SK-N-SH treated with all-trans-retinoic acid at 6 μM for 48 hours (cell line): Measurements from ENCODE around the gene BCDIN3D.

Experiments
- GLIS3 ChIP-seq: fragments of 250-450 bp; sonication (Bioruptor Pico); IDR thresholded peaks from 2 replicates; pipeline ENCODE4 v1.5.0; 2020; ENCODE audit warnings: mild to moderate bottlenecking, moderate library complexity
- PATZ1 ChIP-seq: fragments of 250-450 bp; sonication (Bioruptor Pico); IDR thresholded peaks from 2 replicates; pipeline ENCODE4 v1.8.0; 2020; ENCODE audit warnings: mild to moderate bottlenecking, moderate library complexity, borderline replicate concordance
- PPARA ChIP-seq: fragments of 250-450 bp; sonication (Bioruptor Pico); IDR thresholded peaks from 2 replicates; pipeline ENCODE4 v1.5.0; 2020; ENCODE audit warnings: mild to moderate bottlenecking, borderline replicate concordance
- TCF4 ChIP-seq: fragments of 250-450 bp; sonication (Bioruptor Pico); IDR thresholded peaks from 2 replicates; pipeline ENCODE4 v1.8.0; 2021; ENCODE audit warnings: mild to moderate bottlenecking, moderate library complexity, borderline replicate concordance
- ZFP3 ChIP-seq: fragments of 250-450 bp; sonication (Bioruptor Pico); IDR thresholded peaks from 2 replicates; pipeline ENCODE4 v1.5.0; 2020; ENCODE audit warnings: mild to moderate bottlenecking, moderate library complexity

GRCh38 chr12:49842519-49843352 is at the start of gene BCDIN3D:
- TF ChIP-seq ZFP3 (CRISPR knock-in tag) = no peak
- no peak for TF ChIP-seq GLIS3
- no peak for TF ChIP-seq PPARA (CRISPR knock-in tag)
- no peak for TF ChIP-seq TCF4
- no peak for TF ChIP-seq PATZ1 (CRISPR knock-in tag)
